HUES64 (cell line): ENCODE results near the gene ARPC2.

Experiments used
- H3K27ac ChIP-seq: 2 replicates; pipeline ENCODE4 v1.7.0; 2013; ENCODE audit warnings: low read depth, low read length, inconsistent platforms
- H3K27me3 ChIP-seq: 2 replicates; pipeline ENCODE4 v1.6.1; 2013; ENCODE audit warnings: mild to moderate bottlenecking, low read length; ENCODE audit not compliant: insufficient read depth
- H3K36me3 ChIP-seq: 2 replicates; pipeline ENCODE4 v1.6.1; 2013; ENCODE audit warnings: mild to moderate bottlenecking, low read length; ENCODE audit not compliant: insufficient read depth
- H3K4me1 ChIP-seq: 2 replicates; pipeline ENCODE4 v1.6.1; 2013; ENCODE audit warnings: mild to moderate bottlenecking, low read length, moderate library complexity; ENCODE audit not compliant: insufficient read depth
- H3K4me3 ChIP-seq: 2 replicates; pipeline ENCODE4 v1.5.1; 2013; ENCODE audit warnings: mild to moderate bottlenecking, low read length, moderate library complexity
- H3K9ac ChIP-seq: 2 replicates; pipeline ENCODE4 v1.6.1; 2013; ENCODE audit warnings: mild to moderate bottlenecking, low read depth, low read length
- H3K9me3 ChIP-seq: 2 replicates; pipeline ENCODE4 v1.6.1; 2013; ENCODE audit warnings: low read depth, low read length; ENCODE audit not compliant: insufficient read depth
- WGBS: fragments of 150-250, 120-280 bp; methylation state at CpG from one replicate; pipeline ENCODE4 v1.1.7; 2013; ENCODE audit warnings: missing lambda C conversion rate; 5-methylcytosine and 5-hydroxymethylcytosine counted together

The ARPC2 gene

DNA sequence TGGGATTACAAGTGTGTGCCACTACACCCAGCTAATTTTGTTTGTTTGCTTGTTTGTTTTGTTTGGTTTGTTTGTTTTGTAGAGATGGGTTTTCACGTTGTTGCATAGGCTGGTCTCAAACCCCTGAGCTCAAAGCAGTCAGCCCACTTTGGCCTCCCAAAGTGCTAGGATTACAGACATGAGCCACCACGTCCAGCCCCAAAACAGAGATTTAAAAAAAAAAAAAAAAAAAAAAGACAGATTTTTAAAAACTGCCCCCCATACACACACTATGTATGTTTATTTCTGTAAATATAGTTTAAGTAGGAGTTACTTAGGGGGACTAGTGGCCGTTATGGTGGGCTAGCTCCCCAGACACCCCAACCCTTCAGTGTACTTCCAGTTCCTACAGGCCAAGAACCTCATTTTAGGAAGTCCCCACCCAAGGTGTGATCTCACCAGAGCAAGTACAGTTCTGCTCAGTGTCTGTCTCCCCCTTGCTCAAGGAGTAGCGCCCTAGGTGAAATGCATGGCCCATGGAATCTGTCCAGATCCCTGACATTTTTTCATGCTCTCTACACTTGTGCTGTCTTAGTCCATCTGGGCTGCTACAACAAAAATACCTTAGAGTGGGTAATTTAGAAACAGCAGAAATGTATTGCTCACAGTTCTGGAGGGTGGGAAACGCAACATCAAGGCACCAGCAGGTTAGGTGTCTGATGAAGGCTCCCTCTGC is 76.9 kb downstream of the ARPC2 start:
- Histone ChIP-seq H3K4me1 (peaks cover 19% of the 10 kb centered on the region), H3K27me3 (no peaks in the 10 kb centered on the region), H3K4me3 (no peak overlapping the region), H3K27ac (no peak overlapping the region), H3K36me3 (no peaks in the 10 kb centered on the region), H3K9ac (no peak overlapping the region), H3K9me3 (no peaks in the 10 kb centered on the region)
- WGBS = 61% methylated on average over 4 of the region's 5 CpGs

DNA sequence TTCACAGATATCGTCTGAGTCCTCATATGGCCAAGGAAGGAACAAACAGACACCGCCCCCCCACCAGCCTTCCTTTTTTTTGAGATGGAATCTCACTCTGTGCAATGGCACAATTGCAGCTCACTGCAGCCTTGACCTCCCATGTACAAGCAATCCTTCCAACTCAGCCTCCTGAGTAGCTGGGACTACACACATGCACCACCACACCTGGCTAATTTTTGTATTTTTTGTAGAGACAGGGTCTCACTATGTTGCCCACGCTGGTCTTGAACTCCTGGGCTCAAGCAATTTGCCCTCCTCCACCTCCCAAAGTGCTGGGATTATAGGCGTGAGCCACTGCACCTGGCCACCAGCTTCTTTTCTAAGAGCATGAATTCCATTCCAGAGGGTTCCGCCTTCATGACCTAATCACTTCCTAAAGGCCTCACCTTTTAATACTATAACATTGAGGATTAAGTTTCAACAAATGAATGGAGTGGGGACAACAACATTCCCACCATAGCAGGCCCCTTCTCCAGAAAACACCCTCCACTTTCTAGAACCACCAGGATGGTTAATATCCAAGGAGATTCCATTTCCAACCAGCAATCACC is 77.5 kb downstream of the ARPC2 start:
- Histone ChIP-seq H3K9me3 (no peaks in the 10 kb centered on the region), H3K36me3 (no peaks in the 10 kb centered on the region), H3K4me1 (peaks cover 19% of the 10 kb centered on the region), H3K4me3 (no peak overlapping the region), H3K27me3 (no peaks in the 10 kb centered on the region), H3K27ac (no peak overlapping the region), H3K9ac (no peak overlapping the region)
- WGBS = 92% methylated on average over 5 of the region's 5 CpGs

DNA sequence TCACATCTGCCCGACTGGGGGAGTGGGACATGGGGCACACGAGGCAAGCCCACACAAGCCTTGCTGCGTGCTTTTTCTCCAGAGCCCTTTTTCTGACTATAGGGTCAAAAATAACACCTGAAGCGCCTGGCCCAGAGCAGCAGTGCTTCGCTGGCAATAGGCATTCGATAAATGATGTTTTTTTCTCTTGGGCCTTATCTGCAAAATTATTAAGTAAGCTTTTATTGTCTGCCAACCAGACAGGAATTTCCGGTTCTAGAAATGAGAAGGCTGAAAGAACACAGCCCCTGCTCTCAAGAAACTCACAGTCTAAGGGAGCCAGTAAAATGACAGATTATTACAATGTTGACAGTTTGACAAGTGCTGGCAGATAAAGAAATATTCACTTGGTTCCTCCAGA is 78.0 kb downstream of the ARPC2 start:
- H3K36me3 ChIP-seq = no peaks in the 10 kb centered on the region
- 86% methylated on average over 7 of the region's 7 CpGs for WGBS
- no peak overlapping the region for H3K9ac ChIP-seq
- no peaks in the 10 kb centered on the region for H3K27me3 ChIP-seq
- H3K4me1 ChIP-seq = peaks cover 19% of the 10 kb centered on the region
- H3K4me3 ChIP-seq = no peak overlapping the region
- no peaks in the 10 kb centered on the region for H3K9me3 ChIP-seq
- no peak overlapping the region for H3K27ac ChIP-seq

DNA sequence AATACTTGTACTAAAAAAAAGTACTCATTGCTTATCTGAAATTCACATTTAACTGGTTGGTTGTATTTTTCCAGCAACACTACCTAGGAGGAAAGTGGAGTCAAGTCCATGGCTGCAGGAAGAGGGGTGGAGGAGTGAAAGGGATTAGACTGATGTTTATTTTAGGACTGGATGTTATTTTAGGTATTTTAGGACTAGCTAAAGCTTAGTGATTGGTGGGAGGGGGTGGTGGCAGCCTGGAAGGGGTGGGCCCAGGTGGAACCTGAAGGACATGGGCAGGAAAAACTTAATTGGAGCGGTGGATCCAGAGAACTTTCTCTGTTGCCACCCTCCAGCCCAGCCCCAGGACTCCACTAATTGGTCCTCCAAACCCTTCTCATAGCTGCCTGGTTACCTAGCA is 79.2 kb downstream of the ARPC2 start:
- Histone ChIP-seq H3K27me3 (no peaks in the 10 kb centered on the region), H3K36me3 (no peaks in the 10 kb centered on the region), H3K4me3 (no peak overlapping the region), H3K4me1 (peaks cover 19% of the 10 kb centered on the region), H3K9ac (no peak overlapping the region), H3K27ac (no peak overlapping the region), H3K9me3 (no peaks in the 10 kb centered on the region)
- WGBS = 97% methylated on average over 1 of the region's 1 CpG

DNA sequence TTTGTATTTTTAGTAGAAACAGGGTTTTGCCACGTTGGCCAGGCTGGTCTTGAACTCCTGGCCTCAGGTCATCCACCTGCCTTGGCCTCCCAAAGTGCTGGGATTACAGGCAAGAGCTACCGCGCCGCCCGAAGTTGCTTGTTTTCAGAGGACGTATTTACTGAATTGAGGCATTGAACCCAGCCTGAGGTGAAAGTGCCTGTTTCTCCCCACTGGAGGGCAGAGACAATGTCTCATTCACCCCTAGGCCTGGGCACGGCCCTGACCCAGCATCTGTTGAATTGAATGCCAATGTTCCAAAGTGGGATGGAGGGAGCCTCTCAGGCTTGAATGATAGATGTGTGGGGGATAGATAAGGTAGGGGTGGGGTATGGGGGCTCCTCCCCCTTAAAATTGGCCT is 79.9 kb downstream of the ARPC2 start:
- 86% methylated on average over 7 of the region's 7 CpGs for WGBS
- Histone ChIP-seq H3K27me3 (no peaks in the 10 kb centered on the region), H3K4me1 (peaks cover 19% of the 10 kb centered on the region), H3K36me3 (no peaks in the 10 kb centered on the region), H3K9me3 (no peaks in the 10 kb centered on the region), H3K4me3 (no peak overlapping the region), H3K9ac (no peak overlapping the region), H3K27ac (no peak overlapping the region)

- 80% methylated on average over 6 of the region's 6 CpGs for WGBS
- Histone ChIP-seq H3K36me3 (no peaks in the 10 kb centered on the region), H3K9ac (no peak overlapping the region), H3K27ac (no peak overlapping the region), H3K4me1 (peaks cover 10% of the 10 kb centered on the region; the same call in 1 of the 2 replicates), H3K27me3 (no peaks in the 10 kb centered on the region), H3K9me3 (no peaks in the 10 kb centered on the region), H3K4me3 (no peak overlapping the region)
Observed at GRCh38 chr2:218298314-218298875, 81.4 kb downstream of the ARPC2 start.

DNA sequence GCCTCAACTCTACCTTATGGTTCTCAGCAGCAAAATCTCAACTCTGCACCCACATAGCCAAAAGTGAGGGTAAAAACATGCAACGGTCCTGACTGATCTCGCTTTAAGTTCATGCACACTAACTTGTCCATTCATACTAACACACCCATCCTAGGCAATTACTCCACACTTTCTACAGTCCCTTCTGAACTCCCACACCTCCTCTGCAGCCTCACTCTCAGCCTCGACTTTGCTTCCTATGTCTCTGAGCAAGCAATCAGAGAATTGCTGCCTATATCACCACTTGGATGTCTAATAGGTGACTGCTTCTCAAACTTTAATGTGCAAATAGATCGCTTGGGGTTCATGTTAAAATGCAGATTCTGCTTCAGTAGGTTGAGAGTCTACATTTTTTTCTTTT is 83.2 kb downstream of the ARPC2 start:
- Histone ChIP-seq H3K36me3 (no peaks in the 10 kb centered on the region), H3K9me3 (no peaks in the 10 kb centered on the region), H3K4me3 (no peak overlapping the region), H3K27me3 (no peaks in the 10 kb centered on the region), H3K4me1 (peaks cover 2% of the 10 kb centered on the region; the same call in 1 of the 2 replicates), H3K27ac (no peak overlapping the region), H3K9ac (no peak overlapping the region)
- WGBS = 91% methylated on average over 4 of the region's 4 CpGs

GRCh38 chr2:218301176-218301819 is 84.3 kb downstream of the ARPC2 start:
- WGBS = 18% methylated on average over 9 of the region's 9 CpGs
- no peak overlapping the region for H3K27ac ChIP-seq

More at GRCh38 chr2:218301176-218301819, 84.3 kb downstream of the ARPC2 start:
- no peaks in the 10 kb centered on the region for H3K4me1 ChIP-seq
- H3K9ac ChIP-seq = no peak overlapping the region
- no peaks in the 10 kb centered on the region for H3K9me3 ChIP-seq
- H3K27me3 ChIP-seq = no peaks in the 10 kb centered on the region
- no peaks in the 10 kb centered on the region for H3K36me3 ChIP-seq
- no peak overlapping the region for H3K4me3 ChIP-seq
